Measurements from ENCODE around the gene LCP2.

The LCP2 gene

DNA sequence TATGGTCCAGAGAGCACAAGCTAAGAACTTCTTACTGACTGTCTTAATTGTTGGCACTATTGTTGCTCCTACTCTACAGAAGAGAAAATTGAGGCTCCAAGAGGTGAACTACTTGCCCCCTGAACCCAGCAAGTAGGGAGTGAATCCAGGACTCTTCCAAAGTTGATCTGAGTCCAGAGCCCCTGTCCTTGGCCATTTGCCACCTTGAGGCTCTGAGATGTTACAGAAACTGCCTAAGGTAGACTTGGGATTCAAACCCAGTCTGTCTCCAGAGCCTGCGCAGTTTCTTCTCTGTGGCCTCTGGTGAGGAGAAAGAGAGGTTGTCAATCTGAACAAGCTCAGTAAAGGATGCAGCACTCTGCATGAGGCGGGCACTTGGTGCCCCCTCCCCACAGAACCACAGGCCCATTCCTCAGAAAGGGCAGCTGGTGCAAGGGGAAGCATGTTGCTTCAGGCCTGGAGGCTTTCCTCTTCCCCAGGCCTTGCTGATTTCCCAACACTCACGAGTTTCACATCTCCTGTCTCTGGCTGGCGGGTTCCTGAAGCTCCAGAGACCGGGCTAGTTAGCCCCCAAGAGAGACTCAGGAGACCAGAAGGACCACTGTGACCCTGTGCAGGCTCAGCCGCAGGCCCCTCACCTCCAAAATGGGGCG, 2.9 kb upstream of the LCP2 start:
- Histone ChIP-seq H3K27me3 (ENCODE audit: insufficient read depth, poor library complexity, severe bottlenecking) (no peaks in the 10 kb centered on the region), H3K4me3 (replicated peaks; ENCODE audit: insufficient read depth, low read length) (no peak overlapping the region), H3K27ac (replicated peaks) (peak overlapping the region; percentile 78)
- TF ChIP-seq, protein P1, sequence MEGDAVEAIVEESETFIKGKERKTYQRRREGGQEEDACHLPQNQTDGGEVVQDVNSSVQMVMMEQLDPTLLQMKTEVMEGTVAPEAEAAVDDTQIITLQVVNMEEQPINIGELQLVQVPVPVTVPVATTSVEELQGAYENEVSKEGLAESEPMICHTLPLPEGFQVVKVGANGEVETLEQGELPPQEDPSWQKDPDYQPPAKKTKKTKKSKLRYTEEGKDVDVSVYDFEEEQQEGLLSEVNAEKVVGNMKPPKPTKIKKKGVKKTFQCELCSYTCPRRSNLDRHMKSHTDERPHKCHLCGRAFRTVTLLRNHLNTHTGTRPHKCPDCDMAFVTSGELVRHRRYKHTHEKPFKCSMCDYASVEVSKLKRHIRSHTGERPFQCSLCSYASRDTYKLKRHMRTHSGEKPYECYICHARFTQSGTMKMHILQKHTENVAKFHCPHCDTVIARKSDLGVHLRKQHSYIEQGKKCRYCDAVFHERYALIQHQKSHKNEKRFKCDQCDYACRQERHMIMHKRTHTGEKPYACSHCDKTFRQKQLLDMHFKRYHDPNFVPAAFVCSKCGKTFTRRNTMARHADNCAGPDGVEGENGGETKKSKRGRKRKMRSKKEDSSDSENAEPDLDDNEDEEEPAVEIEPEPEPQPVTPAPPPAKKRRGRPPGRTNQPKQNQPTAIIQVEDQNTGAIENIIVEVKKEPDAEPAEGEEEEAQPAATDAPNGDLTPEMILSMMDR (IDR thresholded peaks at IDR 0.05; ENCODE audit: insufficient read depth, low read length) = no peak
- TF ChIP-seq, protein P2, sequence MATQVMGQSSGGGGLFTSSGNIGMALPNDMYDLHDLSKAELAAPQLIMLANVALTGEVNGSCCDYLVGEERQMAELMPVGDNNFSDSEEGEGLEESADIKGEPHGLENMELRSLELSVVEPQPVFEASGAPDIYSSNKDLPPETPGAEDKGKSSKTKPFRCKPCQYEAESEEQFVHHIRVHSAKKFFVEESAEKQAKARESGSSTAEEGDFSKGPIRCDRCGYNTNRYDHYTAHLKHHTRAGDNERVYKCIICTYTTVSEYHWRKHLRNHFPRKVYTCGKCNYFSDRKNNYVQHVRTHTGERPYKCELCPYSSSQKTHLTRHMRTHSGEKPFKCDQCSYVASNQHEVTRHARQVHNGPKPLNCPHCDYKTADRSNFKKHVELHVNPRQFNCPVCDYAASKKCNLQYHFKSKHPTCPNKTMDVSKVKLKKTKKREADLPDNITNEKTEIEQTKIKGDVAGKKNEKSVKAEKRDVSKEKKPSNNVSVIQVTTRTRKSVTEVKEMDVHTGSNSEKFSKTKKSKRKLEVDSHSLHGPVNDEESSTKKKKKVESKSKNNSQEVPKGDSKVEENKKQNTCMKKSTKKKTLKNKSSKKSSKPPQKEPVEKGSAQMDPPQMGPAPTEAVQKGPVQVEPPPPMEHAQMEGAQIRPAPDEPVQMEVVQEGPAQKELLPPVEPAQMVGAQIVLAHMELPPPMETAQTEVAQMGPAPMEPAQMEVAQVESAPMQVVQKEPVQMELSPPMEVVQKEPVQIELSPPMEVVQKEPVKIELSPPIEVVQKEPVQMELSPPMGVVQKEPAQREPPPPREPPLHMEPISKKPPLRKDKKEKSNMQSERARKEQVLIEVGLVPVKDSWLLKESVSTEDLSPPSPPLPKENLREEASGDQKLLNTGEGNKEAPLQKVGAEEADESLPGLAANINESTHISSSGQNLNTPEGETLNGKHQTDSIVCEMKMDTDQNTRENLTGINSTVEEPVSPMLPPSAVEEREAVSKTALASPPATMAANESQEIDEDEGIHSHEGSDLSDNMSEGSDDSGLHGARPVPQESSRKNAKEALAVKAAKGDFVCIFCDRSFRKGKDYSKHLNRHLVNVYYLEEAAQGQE (IDR thresholded peaks at IDR 0.05; ENCODE audit: insufficient replicate concordance, low read depth) = no peak
- TF ChIP-seq SPI1 (IDR thresholded peaks at IDR 0.05; ENCODE audit: borderline replicate concordance, low read depth) (0 out of 2 replicates have a peak, but pooled peaks have one; percentile 10), GABPA (IDR thresholded peaks at IDR 0.05; ENCODE audit: low read depth) (no peak), POLR2AphosphoS5 (IDR thresholded peaks at IDR 0.05; ENCODE audit: low read depth) (peak; percentile 67)
- DNase-seq (ENCODE audit: low read depth in 1 of 2, low spot score in 1 of 2) = peak; percentile 72 to 86

DNA sequence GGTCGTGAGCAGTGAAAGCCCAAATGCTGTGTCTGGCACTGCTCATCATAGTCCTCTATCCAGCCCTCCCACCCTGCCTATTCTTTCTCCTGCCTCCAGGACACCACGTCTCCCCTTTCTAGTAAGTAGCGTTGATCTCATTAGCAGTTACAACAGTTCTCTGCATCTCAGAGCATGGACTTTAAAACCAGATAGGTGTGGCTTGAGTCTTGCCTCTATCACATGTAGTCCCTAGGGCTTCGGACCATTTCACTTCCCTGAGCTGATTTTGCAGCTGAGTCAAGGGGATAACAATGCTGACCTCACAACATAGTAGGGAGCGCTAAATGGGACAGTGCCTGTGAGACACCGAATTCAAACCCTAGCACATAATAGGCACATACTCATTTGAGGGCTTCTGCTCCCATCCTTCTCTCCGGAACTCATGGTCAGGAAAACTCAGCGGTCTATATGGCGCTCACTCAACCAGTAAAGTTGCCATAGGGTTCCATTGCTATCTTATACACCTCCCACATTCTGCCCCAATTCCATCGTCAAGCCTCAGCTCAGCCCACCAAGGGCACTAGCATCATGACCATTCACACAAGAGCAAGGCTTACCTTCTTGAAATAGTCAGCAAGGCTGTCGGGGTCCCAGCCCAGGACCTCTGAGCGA, 515 bp downstream of the LCP2 start:
- H3K27ac ChIP-seq (replicated peaks) = peak overlapping the region; percentile 96
- no peak for TF ChIP-seq GABPA (IDR thresholded peaks at IDR 0.05; ENCODE audit: low read depth)
- TF ChIP-seq SPI1 (IDR thresholded peaks at IDR 0.05; ENCODE audit: borderline replicate concordance, low read depth) = no peak
- TF ChIP-seq POLR2AphosphoS5 (IDR thresholded peaks at IDR 0.05; ENCODE audit: low read depth) = no peak
- TF ChIP-seq, protein P2 (IDR thresholded peaks at IDR 0.05; ENCODE audit: insufficient replicate concordance, low read depth) = no peak
- TF ChIP-seq, protein P1 (IDR thresholded peaks at IDR 0.05; ENCODE audit: insufficient read depth, low read length) = no peak
- peak; percentile 45 to 67 for DNase-seq (ENCODE audit: low read depth in 1 of 2, low spot score in 1 of 2)

DNA sequence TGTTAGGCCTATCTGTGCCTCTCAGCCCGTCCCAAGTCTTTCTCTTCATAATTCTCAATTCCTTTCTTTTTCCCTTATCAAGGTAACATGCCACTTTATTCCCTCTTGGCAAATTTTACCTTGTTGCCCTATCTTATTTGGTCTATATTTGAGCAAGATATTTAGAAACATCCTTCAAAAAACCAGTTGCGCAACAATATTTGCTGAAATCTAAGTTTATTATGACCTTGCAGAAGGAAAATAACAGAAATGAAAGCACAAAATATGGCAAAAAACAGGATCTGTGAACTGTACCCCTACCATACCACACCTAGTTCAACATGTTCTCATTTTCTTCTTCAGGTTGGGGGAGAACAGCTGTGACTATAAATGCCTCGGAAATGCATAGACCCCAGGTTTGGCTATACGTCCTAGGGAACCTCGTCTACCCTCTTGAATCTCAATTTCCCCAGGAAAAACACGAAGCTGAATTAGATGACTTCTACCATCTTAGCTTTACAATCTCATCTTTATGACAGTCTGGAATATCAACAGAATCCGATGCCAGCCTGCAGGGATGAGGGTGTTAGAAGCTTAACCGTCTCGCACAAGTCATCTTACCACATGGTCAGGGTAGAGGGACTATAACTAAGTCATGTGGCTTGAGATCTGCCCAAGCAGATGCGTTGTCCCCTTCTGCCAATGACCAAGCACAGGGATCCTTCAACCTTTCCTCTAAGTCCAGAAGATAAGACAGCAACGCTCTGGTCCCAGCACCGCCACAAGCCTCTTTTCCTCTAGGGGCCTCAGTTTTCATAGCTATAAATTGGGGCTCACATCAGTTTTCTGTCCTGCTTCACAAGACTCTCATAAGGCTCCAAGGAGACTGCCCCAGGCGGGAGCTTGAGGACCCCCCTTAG, 1.3 kb downstream of the LCP2 start:
- no peaks in the 10 kb centered on the region for H3K27me3 ChIP-seq (ENCODE audit: insufficient read depth, poor library complexity, severe bottlenecking)
- peak in 1 of 2 experiments; percentile 14 for DNase-seq (ENCODE audit: low read depth in 1 of 2, low spot score in 1 of 2)
- peak overlapping the region; percentile 49 for H3K4me3 ChIP-seq (replicated peaks; ENCODE audit: insufficient read depth, low read length)
- H3K27ac ChIP-seq (replicated peaks) = peak overlapping the region; percentile 96
- TF ChIP-seq GABPA (IDR thresholded peaks at IDR 0.05; ENCODE audit: low read depth) = no peak
- TF ChIP-seq, protein P2 (IDR thresholded peaks at IDR 0.05; ENCODE audit: insufficient replicate concordance, low read depth) = no peak
- TF ChIP-seq SPI1 (IDR thresholded peaks at IDR 0.05; ENCODE audit: borderline replicate concordance, low read depth) = no peak
- TF ChIP-seq, protein P1 (IDR thresholded peaks at IDR 0.05; ENCODE audit: insufficient read depth, low read length) = no peak
- TF ChIP-seq POLR2AphosphoS5 (IDR thresholded peaks at IDR 0.05; ENCODE audit: low read depth) = no peak

More for the DNA sequence above, 515 bp downstream of the LCP2 start:
- Histone ChIP-seq H3K4me3 (replicated peaks; ENCODE audit: insufficient read depth, low read length) (peak overlapping the region; percentile 49), H3K27me3 (ENCODE audit: insufficient read depth, poor library complexity, severe bottlenecking) (no peaks in the 10 kb centered on the region)
